ENCODE results near the gene ASB15.

ASB15 gene

DNA sequence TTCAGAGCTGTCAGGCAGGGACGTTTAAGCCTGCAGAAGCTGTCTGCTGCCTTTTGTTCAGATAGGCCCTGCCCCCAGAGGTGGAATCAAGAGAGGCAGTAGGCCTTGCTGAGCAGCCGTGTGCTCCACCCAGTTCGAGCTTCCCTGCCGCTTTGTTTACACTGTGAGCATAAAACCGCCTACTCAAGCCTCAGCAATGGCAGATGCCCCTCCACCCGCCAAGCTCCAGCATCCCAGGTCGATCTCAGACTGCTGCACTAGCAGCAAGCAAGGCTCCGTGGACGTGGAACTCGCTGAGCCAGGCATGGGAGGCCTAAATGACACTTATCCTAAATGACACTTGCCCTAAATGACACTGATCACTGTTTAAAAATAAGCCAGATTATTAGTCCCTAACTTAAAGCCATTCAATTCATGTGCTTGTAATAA, 6.8 kb upstream of the ASB15 start:
- DNase-seq (ENCODE audit: low read depth), result peak; percentile 48
- H3K4me3 ChIP-seq (ENCODE audit: low read length), result no peak overlapping the region
- TF ChIP-seq, protein P1, sequence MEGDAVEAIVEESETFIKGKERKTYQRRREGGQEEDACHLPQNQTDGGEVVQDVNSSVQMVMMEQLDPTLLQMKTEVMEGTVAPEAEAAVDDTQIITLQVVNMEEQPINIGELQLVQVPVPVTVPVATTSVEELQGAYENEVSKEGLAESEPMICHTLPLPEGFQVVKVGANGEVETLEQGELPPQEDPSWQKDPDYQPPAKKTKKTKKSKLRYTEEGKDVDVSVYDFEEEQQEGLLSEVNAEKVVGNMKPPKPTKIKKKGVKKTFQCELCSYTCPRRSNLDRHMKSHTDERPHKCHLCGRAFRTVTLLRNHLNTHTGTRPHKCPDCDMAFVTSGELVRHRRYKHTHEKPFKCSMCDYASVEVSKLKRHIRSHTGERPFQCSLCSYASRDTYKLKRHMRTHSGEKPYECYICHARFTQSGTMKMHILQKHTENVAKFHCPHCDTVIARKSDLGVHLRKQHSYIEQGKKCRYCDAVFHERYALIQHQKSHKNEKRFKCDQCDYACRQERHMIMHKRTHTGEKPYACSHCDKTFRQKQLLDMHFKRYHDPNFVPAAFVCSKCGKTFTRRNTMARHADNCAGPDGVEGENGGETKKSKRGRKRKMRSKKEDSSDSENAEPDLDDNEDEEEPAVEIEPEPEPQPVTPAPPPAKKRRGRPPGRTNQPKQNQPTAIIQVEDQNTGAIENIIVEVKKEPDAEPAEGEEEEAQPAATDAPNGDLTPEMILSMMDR (IDR thresholded peaks at IDR 0.05; ENCODE audit: insufficient read depth, low read depth, low read length, missing control alignments), result no peak

GRCh38 chr7:123598657-123599056, 3.0 kb upstream of the ASB15 start:
- H3K4me3 ChIP-seq (ENCODE audit: low read length), result no peak overlapping the region
- TF ChIP-seq, protein P1 (IDR thresholded peaks at IDR 0.05; ENCODE audit: insufficient read depth, low read depth, low read length, missing control alignments), result no peak
- DNase-seq (ENCODE audit: low read depth), result no peak

- DNase-seq (ENCODE audit: low read depth), result no peak
- TF ChIP-seq, protein P1 (IDR thresholded peaks at IDR 0.05; ENCODE audit: insufficient read depth, low read depth, low read length, missing control alignments), result no peak
These were observed 1.9 kb upstream of the ASB15 start for GRCh38 chr7:123599766-123600165.

GRCh38 chr7:123600876-123601275, 745 bp upstream of the ASB15 start:
- DNase-seq (ENCODE audit: low read depth), result no peak
- no peak overlapping the region for H3K4me3 ChIP-seq (ENCODE audit: low read length)
- TF ChIP-seq, protein P1 (IDR thresholded peaks at IDR 0.05; ENCODE audit: insufficient read depth, low read depth, low read length, missing control alignments), result no peak

More at GRCh38 chr7:123599766-123600165, 1.9 kb upstream of the ASB15 start:
- no peak overlapping the region for H3K4me3 ChIP-seq (ENCODE audit: low read length)

GRCh38 chr7:123602648-123603047, 1.0 kb downstream of the ASB15 start:
- no peak for DNase-seq (ENCODE audit: low read depth)
- TF ChIP-seq, protein P1 (IDR thresholded peaks at IDR 0.05; ENCODE audit: insufficient read depth, low read depth, low read length, missing control alignments), result no peak
- H3K4me3 ChIP-seq (ENCODE audit: low read length), result no peak overlapping the region

- H3K4me3 ChIP-seq (ENCODE audit: low read length), result no peak overlapping the region
- peak; percentile 7 for DNase-seq (ENCODE audit: low read depth)
- TF ChIP-seq, protein P1 (IDR thresholded peaks at IDR 0.05; ENCODE audit: insufficient read depth, low read depth, low read length, missing control alignments), result no peak
These were observed 3.1 kb downstream of the ASB15 start for GRCh38 chr7:123604739-123605138.

- DNase-seq (ENCODE audit: low read depth), result no peak
- TF ChIP-seq, protein P1 (IDR thresholded peaks at IDR 0.05; ENCODE audit: insufficient read depth, low read depth, low read length, missing control alignments), result no peak
- no peak overlapping the region for H3K4me3 ChIP-seq (ENCODE audit: low read length)
These were observed 5.9 kb downstream of the ASB15 start for GRCh38 chr7:123607423-123607975.

Measured in epithelial cell of esophagus (primary cell).